Effector CD8-positive, alpha-beta T cell (primary cell): Measurements from ENCODE around the gene PC.

Experiments
- DNase-seq: peaks from one replicate; lab custom pipeline; 2025; lab: John Stamatoyannopoulos, UW

PC gene

GRCh38 chr11:66882561-66883015, 75.6 kb downstream of the PC start:
- no peak for DNase-seq

- no peak for DNase-seq
Measured at GRCh38 chr11:66881927-66882452, 76.2 kb downstream of the PC start.

GRCh38 chr11:66881451-66881835, 76.7 kb downstream of the PC start:
- no peak for DNase-seq

GRCh38 chr11:66880496-66881450, 77.4 kb downstream of the PC start:
- DNase-seq: no peak

- DNase-seq: no peak
Measured at GRCh38 chr11:66879999-66880398, 78.2 kb downstream of the PC start.

GRCh38 chr11:66879583-66879982, 78.6 kb downstream of the PC start:
- DNase-seq: no peak

- DNase-seq: no peak
Measured at GRCh38 chr11:66879000-66879399, 79.2 kb downstream of the PC start.

- no peak for DNase-seq
Measured at GRCh38 chr11:66878474-66878873, 79.7 kb downstream of the PC start.

GRCh38 chr11:66877588-66878385, 80.4 kb downstream of the PC start:
- DNase-seq: no peak

GRCh38 chr11:66875378-66875777, 82.8 kb downstream of the PC start:
- DNase-seq: no peak

GRCh38 chr11:66874232-66874631, 84.0 kb downstream of the PC start:
- no peak for DNase-seq

GRCh38 chr11:66871521-66871901, 86.7 kb downstream of the PC start:
- DNase-seq: no peak

GRCh38 chr11:66870616-66871520, 87.3 kb downstream of the PC start:
- DNase-seq: no peak

GRCh38 chr11:66870131-66870530, 88.1 kb downstream of the PC start:
- DNase-seq: no peak

- no peak for DNase-seq
Measured at GRCh38 chr11:66869567-66869870, 88.7 kb downstream of the PC start.

- peak; percentile 67 for DNase-seq
Measured at GRCh38 chr11:66868726-66869566, 89.2 kb downstream of the PC start.

GRCh38 chr11:66868082-66868725, 90.0 kb downstream of the PC start:
- DNase-seq: no peak

GRCh38 chr11:66867425-66868040, 90.7 kb downstream of the PC start:
- no peak for DNase-seq

GRCh38 chr11:66866511-66866986, 91.6 kb downstream of the PC start:
- DNase-seq: no peak

GRCh38 chr11:66866007-66866406, 92.2 kb downstream of the PC start:
- DNase-seq: no peak
